ENCODE data around the gene RALGAPA2. TPM values are rescaled to one million over a fixed set of nuclear protein-coding genes. Genes with fewer than 3 reads are reported as not detected.

The RALGAPA2 gene
- polyA plus RNA-seq, 2 of the 4 experiments (the other 2 are of a cell fraction) = 4.0 to 4.7 TPM

- CTCF ChIA-PET = interaction anchor here (1.0 kb wide), 1 partner anchor 59 kb away, joined by 4 read pairs; no protein-coding TSS in a partner anchor
- WGBS (ENCODE audit: missing lambda C conversion rate) = 76% methylated on average over 11 of the region's 11 CpGs
- TF ChIP-seq CHD4 (IDR thresholded peaks at IDR 0.05; ENCODE audit: borderline replicate concordance) (no peak), POLR2AphosphoS2 (conservative IDR thresholded peaks at IDR 0.05; ENCODE audit: low read length) (no peak), CEBPB (IDR thresholded peaks at IDR 0.05) (no peak), MAX (IDR thresholded peaks at IDR 0.05) (no peak), BHLHE40 (IDR thresholded peaks at IDR 0.05; ENCODE audit: low read depth, low read length) (no peak), FOSB (CRISPR knock-in tag; IDR thresholded peaks at IDR 0.05) (no peak)
- no peak overlapping the region for H3K4me3 ChIP-seq
- POLR2A ChIA-PET = no interaction called here
- no peak for FAIRE-seq
- no peak overlapping the region for H3K27ac ChIP-seq
- no peak overlapping the region for H3K4me2 ChIP-seq
- no peaks in the 10 kb centered on the region for H3K9me3 ChIP-seq
- no peak for DNase-seq (ENCODE audit: low read depth in 1 of 2, low spot score in 1 of 2)
- no peak for ATAC-seq
- no peaks in the 10 kb centered on the region for H3K4me1 ChIP-seq
Observed at GRCh38 chr20:20427227-20427864, 285.1 kb downstream of the RALGAPA2 start.

- Histone ChIP-seq H3K4me3 (no peak overlapping the region), H3K27ac (no peak overlapping the region), H3K4me2 (no peak overlapping the region), H3K4me1 (no peaks in the 10 kb centered on the region), H3K9me3 (no peaks in the 10 kb centered on the region)
- no peak for ATAC-seq
- 74% methylated on average over 4 of the region's 4 CpGs for WGBS (ENCODE audit: missing lambda C conversion rate)
- FAIRE-seq = no peak
- CTCF ChIA-PET = interaction anchor here (1.0 kb wide), 1 partner anchor 58 kb away, joined by 4 read pairs; no protein-coding TSS in a partner anchor
- POLR2A ChIA-PET = no interaction called here
- DNase-seq (ENCODE audit: low read depth in 1 of 2, low spot score in 1 of 2) = no peak
- TF ChIP-seq TP53 (CRISPR knock-in tag; IDR thresholded peaks at IDR 0.05) (no peak), ZSCAN20 (CRISPR knock-in tag; IDR thresholded peaks at IDR 0.05) (no peak)
Observed at GRCh38 chr20:20426655-20426907, 285.9 kb downstream of the RALGAPA2 start.

GRCh38 chr20:20425823-20426654 is 286.4 kb downstream of the RALGAPA2 start:
- H3K9me3 ChIP-seq = no peaks in the 10 kb centered on the region
- WGBS (ENCODE audit: missing lambda C conversion rate) = 31% methylated on average over 5 of the region's 5 CpGs
- no peak for ATAC-seq
- TF ChIP-seq HOXB5 (CRISPR knock-in tag; IDR thresholded peaks at IDR 0.05) (no peak), EHF (CRISPR knock-in tag; IDR thresholded peaks at IDR 0.05) (no peak), CTCF (IDR thresholded peaks at IDR 0.05) (no peak), ZSCAN20 (CRISPR knock-in tag; IDR thresholded peaks at IDR 0.05) (no peak), CBX8 (IDR thresholded peaks at IDR 0.05) (no peak), ZC3H11A (IDR thresholded peaks at IDR 0.05) (no peak), BCL3 (IDR thresholded peaks at IDR 0.05) (no peak), JUNB (IDR thresholded peaks at IDR 0.05) (no peak), FOSL2 (IDR thresholded peaks at IDR 0.05) (no peak), FOSL2 (CRISPR knock-in tag; IDR thresholded peaks at IDR 0.05) (no peak), HES2 (IDR thresholded peaks at IDR 0.05) (no peak), ELK1 (IDR thresholded peaks at IDR 0.05; ENCODE audit: low read depth, low read length) (no peak), ZNF302 (CRISPR knock-in tag; IDR thresholded peaks at IDR 0.05) (no peak), MAFK (IDR thresholded peaks at IDR 0.05; ENCODE audit: partially characterized antibody) (no peak)
- ChIA-PET CTCF (interaction anchor here (0.5 to 1.2 kb wide), 5 partner anchors 13 to 342 kb away, joined by 3 to 4 read pairs (median 3); no protein-coding TSS in a partner anchor), POLR2A (no interaction called here)
- H3K4me2 ChIP-seq = no peak overlapping the region
- FAIRE-seq = no peak
- no peak for DNase-seq (ENCODE audit: low read depth in 1 of 2, low spot score in 1 of 2)
- no peaks in the 10 kb centered on the region for H3K4me1 ChIP-seq
- no peak overlapping the region for H3K27ac ChIP-seq
- no peak overlapping the region for H3K4me3 ChIP-seq
